Pulmonary artery endothelial cell (primary cell): ENCODE measurements around the gene ARHGAP6. TPM values are rescaled to one million over a fixed set of nuclear protein-coding genes. Genes with fewer than 3 reads are reported as not detected.
A peak's percentile ranks its signal among the peaks of the same experiment; 100 is the strongest.

ENCODE experiments used
- DNase-seq: peaks from one replicate; pipeline ENCODE4 v3.0.0-alpha.2; 2011; ENCODE audit warnings: low read depth, low spot score
- total RNA-seq: library from RNA; depleted of rRNA; stranded (reverse); fragments of >200 nt; gene quantifications from 2 replicates; pipeline ENCODE4 v1.2.3, GENCODE V29; 2014

Gene ARHGAP6
- total RNA-seq, 1 donor from 2014 or later: 0.86 TPM

DNA sequence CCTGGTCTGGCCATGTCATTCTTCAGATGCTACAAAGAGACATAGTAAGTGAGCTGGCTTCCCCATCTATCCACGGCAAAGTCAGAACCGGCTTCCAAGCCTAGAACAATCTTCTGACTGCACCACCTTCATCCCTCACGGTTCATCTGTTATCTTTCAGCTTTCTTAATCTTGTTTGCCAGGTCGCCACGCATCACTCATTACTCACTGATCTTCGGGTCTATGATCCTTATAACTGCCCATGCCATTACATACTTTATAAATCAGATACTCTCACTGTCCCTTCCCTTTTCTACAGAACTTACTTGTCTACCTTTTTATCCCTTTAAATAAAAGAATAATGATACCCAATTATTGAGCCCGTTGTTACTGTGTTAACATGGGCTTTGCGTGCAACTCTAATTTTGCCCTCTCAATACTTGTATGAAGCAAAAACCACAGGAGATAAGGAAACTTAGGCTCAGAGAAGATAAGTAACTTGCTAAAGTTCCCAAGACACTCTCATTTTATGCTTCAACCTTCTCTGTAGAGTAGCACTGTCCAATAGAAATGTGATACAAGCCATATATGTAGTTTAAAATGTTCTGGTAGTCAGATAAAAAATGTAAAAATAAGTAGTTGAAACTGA lies 200.8 kb downstream of the ARHGAP6 start:
- no peak for DNase-seq

DNA sequence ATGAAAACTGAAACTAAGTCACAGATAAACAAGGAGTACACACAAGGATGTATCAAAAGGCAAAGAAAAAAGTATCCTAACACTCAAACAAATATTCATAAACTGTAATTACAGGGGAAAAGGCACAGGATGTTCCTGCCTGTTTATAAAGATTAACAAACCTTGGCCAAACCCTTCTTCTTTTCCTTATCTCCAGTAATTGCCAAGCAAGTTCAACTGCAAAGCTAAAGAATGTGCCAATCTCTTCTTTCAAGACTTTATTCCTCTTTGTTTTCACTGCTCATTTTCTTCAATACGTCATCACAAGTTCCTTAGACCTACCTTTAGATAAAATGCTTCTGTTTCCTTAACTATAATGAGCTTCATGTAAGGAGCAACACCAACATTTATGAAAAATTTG lies 201.3 kb downstream of the ARHGAP6 start:
- DNase-seq: no peak

DNA sequence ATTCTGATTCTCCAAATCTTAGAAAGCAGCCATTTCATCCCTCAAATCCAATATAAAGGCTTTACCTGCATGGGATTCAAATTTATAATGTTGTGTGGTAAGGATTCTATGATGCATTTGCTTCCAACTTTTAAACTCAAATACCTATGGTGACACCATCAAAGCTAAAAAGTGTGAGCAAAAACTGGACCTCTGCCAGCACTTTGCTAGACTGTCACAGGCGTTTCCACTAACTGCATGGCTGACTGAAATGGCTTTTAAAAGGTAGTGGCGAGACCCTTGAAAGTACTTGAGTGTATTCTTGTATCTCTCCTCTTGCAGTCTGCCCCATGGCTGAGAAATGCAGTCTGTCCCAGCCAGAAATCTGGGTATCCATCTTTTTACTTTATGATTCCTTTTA lies 203.1 kb downstream of the ARHGAP6 start:
- DNase-seq: no peak

DNA sequence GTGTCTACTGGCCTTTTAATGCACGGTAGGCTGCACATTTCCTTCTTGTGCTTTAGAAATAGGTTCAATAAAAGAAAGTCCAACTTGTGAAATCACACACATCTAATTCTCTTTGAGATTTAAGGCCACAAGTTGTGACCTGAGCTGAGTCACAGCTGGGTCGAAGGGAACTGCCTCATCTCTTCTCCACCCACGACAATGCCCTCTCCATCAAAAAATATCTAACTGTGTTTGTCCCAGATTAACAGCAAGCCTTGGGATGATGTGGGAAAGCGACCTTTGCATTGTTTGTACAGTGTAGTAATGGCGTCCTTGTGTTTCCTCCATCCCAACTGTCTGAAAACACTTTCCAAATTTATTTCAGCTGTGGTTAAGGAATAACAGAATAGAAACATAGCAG lies 203.6 kb downstream of the ARHGAP6 start:
- no peak for DNase-seq

DNA sequence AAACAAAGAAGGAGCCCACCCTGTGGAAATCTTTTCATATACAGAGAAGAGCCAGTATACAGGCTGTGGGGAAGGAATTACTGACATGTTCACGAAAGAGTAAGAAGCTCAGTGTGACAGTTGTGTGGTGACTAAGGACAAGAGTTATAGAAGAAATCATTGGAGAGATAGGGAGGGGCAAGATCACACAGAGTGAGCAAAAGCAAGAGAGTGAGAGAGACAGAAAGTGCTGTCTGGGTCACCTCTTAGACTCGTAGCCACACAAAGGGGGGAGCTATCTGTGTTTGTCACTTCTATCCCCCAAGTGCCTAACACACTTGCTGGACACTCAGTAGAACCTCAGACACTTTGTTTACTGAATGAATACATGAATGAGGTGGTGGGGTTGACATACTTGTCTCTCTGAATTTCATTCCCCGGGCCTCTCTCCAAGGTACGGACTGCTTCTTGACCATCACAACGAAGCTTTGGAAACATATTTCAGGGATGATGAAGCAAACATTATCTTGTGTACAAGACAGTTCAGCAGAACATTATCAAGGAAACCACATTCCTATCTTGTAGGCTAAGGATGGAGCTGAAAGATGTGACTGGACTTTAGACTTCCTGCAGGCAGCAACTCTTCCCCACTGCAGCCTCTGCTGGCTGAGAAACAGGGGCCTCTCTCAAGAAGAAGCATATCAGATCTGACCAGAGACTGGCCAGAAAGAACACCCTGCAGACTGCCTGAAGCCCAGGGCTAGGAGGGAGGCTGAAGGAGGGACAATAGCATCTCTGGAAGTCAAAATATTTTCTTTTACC lies 204.3 kb downstream of the ARHGAP6 start:
- no peak for DNase-seq

DNA sequence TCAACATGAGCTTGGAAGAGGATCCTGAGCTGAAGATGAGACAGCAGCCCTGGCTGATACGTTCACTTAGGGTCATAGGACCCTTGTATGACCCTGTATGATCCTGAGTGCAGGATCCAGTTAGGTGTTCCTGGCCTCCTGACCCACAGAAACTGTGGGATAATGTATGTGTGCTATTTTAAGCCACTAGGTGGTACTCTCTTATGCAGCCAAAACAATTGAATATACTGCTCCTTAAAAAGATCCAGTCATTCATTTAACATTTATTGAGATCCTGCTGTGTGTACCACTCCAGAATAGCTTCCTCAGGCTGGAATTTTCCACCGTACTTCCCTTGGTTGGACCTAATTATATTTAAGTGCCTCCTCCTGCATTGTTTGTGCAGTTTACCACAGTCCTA lies 205.4 kb downstream of the ARHGAP6 start:
- no peak for DNase-seq

DNA sequence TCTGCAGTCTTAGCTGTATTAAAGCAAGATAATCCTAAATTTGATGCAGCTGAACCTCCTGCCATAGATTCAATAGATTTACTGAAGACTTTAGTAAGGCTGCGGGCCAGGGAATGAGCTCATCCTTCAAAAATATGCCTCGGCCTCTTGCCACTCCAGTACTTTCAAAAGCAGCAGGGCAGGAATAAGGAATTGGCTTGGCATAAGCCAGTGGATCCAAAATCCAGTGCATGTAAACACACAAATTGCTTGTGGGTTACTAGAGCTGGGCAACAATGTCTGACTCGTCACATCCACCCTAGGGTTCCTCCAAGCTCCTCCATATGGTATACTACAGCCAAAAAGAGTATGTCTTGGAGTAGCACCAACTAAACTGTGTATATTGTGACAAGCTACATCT lies 207.6 kb downstream of the ARHGAP6 start:
- DNase-seq: no peak

DNA sequence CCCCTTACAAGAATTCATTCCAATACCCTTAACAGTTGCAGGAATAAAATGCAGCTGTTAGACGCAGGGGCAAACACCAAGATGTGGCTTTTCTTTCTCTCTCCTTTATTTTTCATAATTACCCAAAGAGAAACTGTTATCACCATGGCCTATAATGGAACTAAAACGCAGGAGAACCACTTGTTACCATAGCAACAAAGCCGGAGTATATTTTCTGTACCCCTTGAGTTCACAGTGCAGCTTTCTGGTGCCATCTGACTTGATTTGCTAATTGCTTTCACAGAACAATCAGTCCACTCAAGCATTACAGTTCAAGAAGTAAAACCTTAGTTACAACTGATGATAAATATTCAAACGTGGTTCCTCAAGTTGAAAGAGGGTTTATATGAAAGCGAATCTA lies 214.6 kb downstream of the ARHGAP6 start:
- DNase-seq: no peak

DNA sequence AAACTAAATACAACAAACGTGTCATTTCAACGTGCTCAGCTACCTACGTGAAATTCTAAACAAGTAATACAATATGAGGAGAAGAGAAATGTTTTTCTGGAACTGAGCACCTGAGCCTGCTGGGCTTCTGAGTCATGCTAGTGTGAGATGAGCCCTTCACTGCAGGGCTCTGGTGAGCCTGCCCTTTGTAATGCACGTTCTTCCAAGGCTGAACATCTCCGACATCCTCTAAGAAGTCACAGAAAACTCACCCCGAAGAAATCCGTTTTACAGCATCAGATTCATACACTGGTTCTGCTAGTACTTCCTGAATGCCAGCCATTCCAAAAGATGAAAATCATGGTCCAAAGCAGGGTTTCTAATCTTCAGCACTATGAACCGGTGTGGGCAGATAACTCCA lies 215.4 kb downstream of the ARHGAP6 start:
- no peak for DNase-seq

DNA sequence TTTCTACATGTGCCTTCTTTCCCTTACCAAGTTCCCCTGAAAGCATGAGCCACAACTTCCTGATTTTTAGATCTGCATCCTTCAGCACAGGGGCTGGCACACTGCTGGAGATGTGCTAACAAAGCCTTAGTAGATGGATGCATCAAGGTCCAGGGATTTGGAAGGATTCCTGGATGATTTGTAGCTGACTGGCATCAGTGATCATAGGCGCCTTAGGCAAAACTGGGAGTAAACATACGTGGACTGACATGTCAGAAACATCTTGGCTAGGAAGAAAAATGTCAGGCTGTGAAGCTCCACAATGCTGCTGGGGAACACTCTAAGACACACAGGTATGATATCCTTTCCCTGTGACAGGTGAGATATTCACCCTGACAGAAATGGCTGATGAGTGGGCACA lies 216.1 kb downstream of the ARHGAP6 start:
- DNase-seq: no peak

DNA sequence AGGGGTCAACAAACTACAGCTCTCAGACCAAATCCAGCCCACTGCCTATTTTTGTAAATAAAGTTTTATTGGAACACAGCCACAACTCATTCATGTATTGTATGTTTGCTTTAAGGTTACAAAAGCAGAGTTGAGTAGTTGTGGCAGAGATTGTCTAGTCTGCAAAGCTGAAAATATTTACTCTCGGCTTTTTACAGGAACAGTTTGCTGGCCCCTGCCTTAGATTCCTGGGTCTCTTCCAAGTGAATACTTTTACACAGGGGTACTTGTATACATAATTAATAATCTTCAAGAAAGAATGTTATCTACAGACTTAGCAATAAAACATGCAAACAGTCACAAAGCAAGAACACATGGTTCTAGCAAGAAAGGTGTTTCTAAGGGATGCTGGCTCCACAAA lies 218.3 kb downstream of the ARHGAP6 start:
- no peak for DNase-seq

DNA sequence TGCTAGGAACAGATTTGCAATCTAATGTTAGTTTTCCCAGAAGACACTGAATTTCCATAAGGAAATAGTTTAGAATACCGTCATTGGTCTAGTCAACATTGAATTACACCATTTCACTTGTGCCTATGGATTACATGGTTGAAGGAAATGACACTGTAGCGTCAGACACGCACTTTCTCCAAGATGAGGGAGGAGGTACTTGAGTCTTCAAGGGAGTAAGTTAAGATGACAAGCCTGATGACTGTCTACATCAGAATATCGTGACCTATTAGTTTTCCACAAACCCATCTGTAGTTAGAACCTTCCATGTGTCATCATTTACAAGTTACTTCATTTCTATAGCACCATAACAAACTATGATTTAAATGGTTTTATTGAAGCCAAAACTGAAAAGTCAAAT lies 218.8 kb downstream of the ARHGAP6 start:
- no peak for DNase-seq

DNA sequence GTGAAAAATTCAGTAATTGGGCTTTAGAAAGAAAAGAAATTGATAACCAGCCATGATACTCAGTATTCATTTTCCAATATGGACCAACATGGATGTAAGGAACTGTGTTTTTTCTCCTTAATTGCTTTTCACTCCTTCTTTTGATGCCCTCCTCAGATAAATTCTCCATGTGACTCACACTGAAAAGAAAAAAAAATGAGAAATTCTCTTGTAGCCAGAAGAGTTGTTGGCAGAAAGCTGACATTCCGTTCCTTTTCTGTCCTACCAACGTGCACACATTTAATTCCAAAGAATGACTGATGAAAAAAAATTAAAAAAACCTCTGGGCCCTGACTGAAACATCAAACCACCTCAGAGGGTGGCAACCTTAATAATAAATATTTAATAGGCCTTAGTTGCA lies 219.4 kb downstream of the ARHGAP6 start:
- no peak for DNase-seq

DNA sequence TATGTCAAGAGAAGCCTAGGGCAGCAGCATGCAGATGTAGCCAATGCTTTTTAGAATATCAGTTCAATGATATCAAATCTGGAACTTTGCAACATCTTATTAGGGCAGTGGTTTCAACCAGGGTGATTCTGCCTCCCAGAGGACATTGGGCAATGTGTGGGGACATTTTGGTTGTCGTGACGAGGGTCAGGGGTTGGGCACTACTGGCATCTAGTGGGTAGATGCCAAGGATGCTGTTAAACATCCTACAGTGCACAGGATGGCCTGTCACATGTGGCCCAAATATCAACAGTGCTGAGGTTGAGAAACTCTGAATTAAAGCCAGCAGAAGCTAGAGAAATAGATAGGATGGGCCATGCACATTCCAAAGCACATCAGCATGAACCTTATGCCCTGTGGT lies 220.2 kb downstream of the ARHGAP6 start:
- no peak for DNase-seq

DNA sequence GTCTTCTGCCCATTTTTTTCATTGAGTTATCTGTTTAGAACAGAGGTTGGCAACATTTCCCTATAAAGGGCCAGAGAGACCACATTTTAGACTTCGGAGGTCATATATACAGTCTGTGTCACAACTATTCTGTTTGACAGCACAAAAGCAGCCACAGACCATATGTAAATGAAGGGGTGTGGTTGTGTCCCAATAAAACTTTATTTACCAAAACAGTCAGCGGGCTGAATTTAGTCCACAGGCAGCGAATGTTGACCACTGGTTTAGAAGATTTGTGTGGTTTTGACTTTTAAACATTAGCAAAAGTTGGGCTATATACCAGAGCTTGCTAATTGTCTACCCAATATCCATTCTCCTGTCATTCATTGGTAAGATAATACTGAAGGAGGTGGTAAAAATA lies 221.7 kb downstream of the ARHGAP6 start:
- DNase-seq: no peak

DNA sequence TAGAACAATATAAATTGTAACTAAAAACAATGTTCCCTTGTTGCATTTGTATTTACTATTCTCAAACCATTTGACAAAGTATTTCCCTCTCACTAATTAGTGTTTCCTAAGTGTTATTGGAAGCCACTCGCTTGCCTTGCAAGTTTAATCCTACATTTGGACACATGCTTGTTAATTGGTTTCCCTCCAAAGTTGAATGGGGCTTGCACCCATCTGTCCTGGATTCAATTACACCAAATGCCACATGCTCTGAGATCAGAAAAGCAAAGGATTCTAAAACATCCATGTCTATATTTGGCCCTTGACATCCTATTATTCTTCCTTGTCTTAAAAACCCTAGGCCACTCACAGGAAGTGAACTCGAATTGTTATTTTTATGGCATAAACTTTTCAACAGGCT lies 225.9 kb downstream of the ARHGAP6 start:
- no peak for DNase-seq

DNA sequence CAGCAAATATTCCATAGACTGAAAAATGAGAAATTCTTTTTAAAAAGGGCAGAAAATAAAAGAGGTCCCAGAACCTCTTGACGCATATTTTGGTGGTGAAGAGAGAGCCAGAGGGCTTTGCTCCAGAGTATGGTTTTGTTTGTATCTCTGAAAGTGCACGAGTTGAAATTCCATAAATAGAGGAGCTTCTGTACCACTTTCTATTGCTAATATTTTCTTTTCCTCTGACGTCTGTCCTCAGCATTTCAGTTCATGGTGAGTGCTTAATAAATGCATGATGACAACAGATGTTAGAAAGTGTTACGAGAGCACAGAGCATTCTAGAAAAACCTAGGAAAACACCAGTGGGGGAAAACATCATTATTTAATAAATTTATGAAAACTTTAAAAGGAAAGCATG lies 227.0 kb downstream of the ARHGAP6 start:
- no peak for DNase-seq

DNA sequence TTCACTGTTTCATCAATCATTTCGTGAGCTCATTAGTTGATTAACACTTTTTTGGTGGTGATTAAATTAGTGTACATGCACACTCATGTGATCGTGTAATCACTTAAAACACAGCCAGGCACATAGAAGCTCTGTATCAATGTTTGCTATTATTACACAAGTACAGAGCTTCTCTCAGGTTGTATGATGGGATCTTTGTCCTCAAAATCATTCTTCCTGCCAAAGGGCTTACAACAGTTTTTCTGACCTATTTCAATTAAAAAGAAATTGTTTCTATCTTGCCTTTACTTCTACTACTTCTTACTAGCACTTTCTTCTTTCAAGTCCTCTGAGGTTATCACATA lies 227.4 kb downstream of the ARHGAP6 start:
- no peak for DNase-seq

DNA sequence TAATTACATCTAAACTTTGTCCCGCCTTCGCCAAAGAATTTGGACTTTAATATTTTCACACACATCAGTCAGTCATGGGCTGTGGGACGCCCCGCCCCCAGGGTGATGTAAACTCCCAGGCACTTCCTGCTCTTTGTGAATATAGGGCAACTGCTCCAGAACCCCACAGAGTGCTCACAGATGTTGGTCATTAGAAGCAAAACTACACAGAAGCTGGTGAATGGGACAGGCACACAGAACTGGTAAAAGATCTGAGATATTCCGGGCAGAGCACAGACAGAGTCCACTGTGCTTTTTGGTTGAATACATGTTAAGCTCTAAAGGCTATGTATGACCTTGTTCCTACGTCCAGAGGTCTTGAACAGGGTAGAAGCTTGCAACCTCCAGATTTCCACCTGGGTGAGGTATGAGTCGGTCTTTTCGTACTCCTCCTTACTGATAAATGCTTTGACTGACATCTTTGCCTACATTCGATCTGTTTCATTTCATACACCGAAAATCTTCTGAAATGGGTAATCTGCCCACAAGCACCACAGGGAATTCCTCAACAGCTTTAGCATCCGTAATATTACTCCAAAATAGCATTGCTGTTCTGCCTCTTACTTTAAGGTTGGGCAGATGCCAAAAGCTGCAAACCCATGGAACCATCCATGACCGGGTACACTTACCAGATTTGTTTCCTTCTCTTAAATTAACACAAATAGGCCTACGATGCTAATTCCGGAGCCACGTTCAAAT lies 227.9 kb downstream of the ARHGAP6 start:
- peak; percentile 17 for DNase-seq

DNA sequence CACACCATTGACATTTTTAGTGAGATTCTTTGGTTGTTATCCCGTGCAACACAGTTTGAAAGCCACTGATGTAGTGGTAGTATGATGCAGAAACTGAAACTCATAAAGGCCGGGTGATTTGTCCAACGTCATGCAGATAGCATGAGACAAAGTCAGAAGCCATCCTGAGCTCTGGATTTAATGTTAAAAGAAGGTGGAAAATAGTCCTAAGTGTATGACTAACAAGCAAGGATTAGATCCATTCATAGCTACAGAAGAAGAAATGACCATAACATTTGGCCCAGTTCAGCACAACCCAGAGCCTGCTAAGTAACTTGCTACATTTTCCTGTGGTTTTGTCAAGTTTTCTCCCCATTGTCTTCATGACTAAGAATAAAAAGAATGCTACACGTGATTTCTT lies 230.2 kb downstream of the ARHGAP6 start:
- peak; percentile 20 for DNase-seq

DNA sequence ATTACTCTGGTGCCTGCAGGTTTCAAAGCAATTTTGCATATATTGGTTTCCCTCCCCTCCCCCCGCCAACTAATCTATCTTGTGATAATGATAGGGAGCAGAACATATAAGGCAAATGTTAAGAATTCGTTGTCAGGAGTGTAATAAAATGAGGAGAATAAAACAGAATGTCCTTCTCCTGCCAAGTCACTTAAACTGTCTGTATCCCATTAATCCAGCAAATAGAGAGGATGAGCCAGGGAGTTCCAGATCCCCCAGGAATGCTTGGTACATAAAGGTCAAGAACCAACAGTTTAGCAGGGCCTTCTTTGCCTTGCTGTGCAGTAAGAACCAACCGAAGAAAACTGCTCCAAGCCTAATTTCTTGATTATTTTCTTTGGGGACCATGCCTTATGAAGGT lies 231.1 kb downstream of the ARHGAP6 start:
- DNase-seq: no peak

DNA sequence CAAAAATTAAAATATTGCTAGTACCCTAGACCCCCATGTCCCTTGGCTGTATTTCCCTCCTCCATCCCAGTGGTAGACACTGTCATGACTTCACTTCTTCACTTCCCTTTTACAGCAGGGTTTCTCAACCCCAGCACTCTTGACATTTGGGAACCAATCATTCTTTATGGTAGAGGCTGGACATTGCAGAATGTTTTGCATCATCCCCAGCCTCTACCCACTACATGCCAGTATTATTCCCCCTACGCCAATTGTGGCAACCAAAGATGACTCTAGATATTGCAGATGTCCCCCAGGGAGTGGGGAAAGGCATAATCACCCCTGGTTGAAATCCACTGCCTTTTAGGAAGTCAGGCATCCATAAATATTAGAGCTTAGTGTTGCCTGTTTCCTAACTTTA lies 233.9 kb downstream of the ARHGAP6 start:
- no peak for DNase-seq

DNA sequence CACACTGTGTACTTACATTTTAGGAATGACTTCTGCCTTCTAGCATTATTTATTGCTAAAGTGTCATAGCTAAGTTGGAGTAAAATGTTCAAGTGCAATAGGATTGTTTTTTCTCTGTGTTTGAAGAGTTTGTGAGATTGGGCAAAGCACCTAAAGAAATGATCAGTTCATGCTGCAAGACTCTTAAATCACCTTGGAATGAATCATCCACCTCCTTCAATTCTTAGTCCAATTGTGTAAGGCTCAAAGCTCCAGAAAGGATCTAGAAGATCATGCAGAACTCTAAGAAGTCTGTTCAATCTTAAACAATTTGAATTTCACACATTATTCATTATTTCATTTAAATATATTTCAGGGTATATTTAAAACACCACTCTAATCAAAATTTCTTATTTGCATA lies 235.4 kb downstream of the ARHGAP6 start:
- no peak for DNase-seq
